CD8-positive, alpha-beta memory T cell (primary cell): Measurements from ENCODE around the gene HOPX. TPM values are rescaled to one million over a fixed set of nuclear protein-coding genes. Genes with fewer than 3 reads are reported as not detected.
"Not testable (repeated sequence)": the region's sequence is repeated elsewhere in the genome, so short reads cannot be mapped to it uniquely, and the experiment has no call there.

Experiments used
- CTCF ChIA-PET: fragments of 350-600 bp; sonication (Branson Sonifier 250); formaldehyde crosslinking; loops from one replicate; lab custom pipeline; 2021; ENCODE audit warnings: antibody characterized with exemption; lab: Charles Lee
- POLR2A ChIA-PET: fragments of 350-600 bp; sonication (Branson Sonifier 250); formaldehyde crosslinking; loops from one replicate; lab custom pipeline; 2021; ENCODE audit warnings: antibody characterized with exemption; lab: Charles Lee
- DNase-seq, 5 donors: peaks; one replicate each; pipeline versions ENCODE4 v3.0.0 to v3.0.0-alpha.2; 2020 to 2022; ENCODE audit warnings: mixed read lengths in 1 of 5
- H3K27ac ChIP-seq: one replicate; pipeline ENCODE4 v1.7.0; 2013; ENCODE audit warnings: low read depth, mild to moderate bottlenecking, low read length, moderate library complexity
- H3K27me3 ChIP-seq: 2 replicates; pipeline ENCODE4 v1.7.0; 2013; ENCODE audit warnings: low read length, mild to moderate bottlenecking; ENCODE audit not compliant: insufficient read depth, poor library complexity, severe bottlenecking
- H3K36me3 ChIP-seq: 2 replicates; pipeline ENCODE4 v1.7.0; 2013; ENCODE audit warnings: mild to moderate bottlenecking, low read length, moderate library complexity; ENCODE audit not compliant: insufficient read depth
- H3K4me1 ChIP-seq: 2 replicates; pipeline ENCODE4 v1.7.0; 2013; ENCODE audit warnings: mild to moderate bottlenecking, low read length, moderate library complexity; ENCODE audit not compliant: insufficient read depth
- H3K4me3 ChIP-seq: 2 replicates; pipeline ENCODE4 v1.7.0; 2013; ENCODE audit warnings: mild to moderate bottlenecking, low read length
- H3K9me3 ChIP-seq: 2 replicates; pipeline ENCODE4 v1.7.0; 2013; ENCODE audit warnings: mild to moderate bottlenecking, low read length
- H3K27ac Mint-ChIP-seq, 8 donors: one replicate each; pipeline ENCODE4 v1.8.0; 2020 to 2021; ENCODE audit warnings: mixed read lengths in 8 of 8, mild to moderate bottlenecking in 6 of 8, inconsistent platforms in 3 of 8, moderate library complexity in 3 of 8
- H3K27me3 Mint-ChIP-seq, 2 donors: one replicate each; pipeline ENCODE4 v1.8.0; 2020 to 2021; ENCODE audit warnings: mixed read lengths in 2 of 2, mild to moderate bottlenecking in 1 of 2, moderate library complexity in 1 of 2
- H3K36me3 Mint-ChIP-seq, 3 donors: one replicate each; pipeline ENCODE4 v1.8.0; 2020 to 2021; ENCODE audit warnings: mixed read lengths in 3 of 3, inconsistent platforms in 1 of 3, mild to moderate bottlenecking in 1 of 3
- H3K4me1 Mint-ChIP-seq, 3 donors: one replicate each; pipeline ENCODE4 v1.8.0; 2020 to 2021; ENCODE audit warnings: mixed read lengths in 3 of 3, inconsistent platforms in 1 of 3, mild to moderate bottlenecking in 1 of 3
- H3K4me3 Mint-ChIP-seq, 7 donors: one replicate each; pipeline ENCODE4 v1.8.0; 2020 to 2021; ENCODE audit warnings: mixed read lengths in 7 of 7, mild to moderate bottlenecking in 6 of 7, moderate library complexity in 4 of 7, inconsistent platforms in 2 of 7
- H3K9me3 Mint-ChIP-seq, 5 donors: one replicate each; pipeline ENCODE4 v1.8.0; 2020 to 2022; ENCODE audit warnings: mixed read lengths in 5 of 5, mild to moderate bottlenecking in 3 of 5, moderate library complexity in 2 of 5, inconsistent platforms in 1 of 5
- polyA plus RNA-seq: library from polyadenylated mRNA; unstranded; fragments of 300-500 nt; fragmentation: Illumina TruSeq; gene quantifications from one replicate; pipeline ENCODE4 v1.2.3, GENCODE V29; 2021
- total RNA-seq, 2 experiments: library from RNA; stranded (reverse); gene quantifications; one replicate each; pipeline ENCODE4 v1.2.3, GENCODE V29; 2021

HOPX gene
- total and polyA plus RNA-seq, 3 experiments from 2014 or later, result 159 to 285 (median 171) TPM

GRCh38 chr4:56618734-56619133, 62.4 kb downstream of the HOPX start:
- Mint-ChIP-seq H3K4me3 (no peak overlapping the region), H3K27ac (no peak overlapping the region), H3K9me3 (peaks cover 0 to 2% (median 0%) of the 10 kb centered on the region in 5 donors), H3K36me3 (peaks cover 0 to 6% (median 0%) of the 10 kb centered on the region in 3 donors), H3K4me1 (peaks cover 0 to 5% (median 0%) of the 10 kb centered on the region in 3 donors), H3K27me3 (peaks cover 2 to 18% of the 10 kb centered on the region in 2 donors)
- Histone ChIP-seq H3K9me3 (no peaks in the 10 kb centered on the region), H3K36me3 (no peaks in the 10 kb centered on the region), H3K4me1 (no peaks in the 10 kb centered on the region), H3K27me3 (no peaks in the 10 kb centered on the region), H3K4me3 (no peak overlapping the region), H3K27ac (no peak overlapping the region)
- DNase-seq, result no peak
- ChIA-PET POLR2A (no interaction called here), CTCF (interaction anchor here (0.6 kb wide), 1 partner anchor 11 kb away, joined by 3 read pairs; no protein-coding TSS in a partner anchor)

GRCh38 chr4:56613101-56613862, 67.8 kb downstream of the HOPX start:
- Mint-ChIP-seq H3K36me3 (peaks cover 0 to 3% (median 0%) of the 10 kb centered on the region in 3 donors), H3K4me1 (no peaks in the 10 kb centered on the region), H3K4me3 (no peak overlapping the region), H3K9me3 (no peaks in the 10 kb centered on the region), H3K27ac (no peak overlapping the region), H3K27me3 (peaks cover 2 to 16% of the 10 kb centered on the region in 2 donors)
- Histone ChIP-seq H3K27ac (no peak overlapping the region), H3K27me3 (no peaks in the 10 kb centered on the region), H3K4me1 (no peaks in the 10 kb centered on the region), H3K9me3 (no peaks in the 10 kb centered on the region), H3K4me3 (no peak overlapping the region), H3K36me3 (no peaks in the 10 kb centered on the region)
- ChIA-PET CTCF (no interaction called here), POLR2A (no interaction called here)
- no peak for DNase-seq

- ChIA-PET CTCF (no interaction called here), POLR2A (no interaction called here)
- H3K36me3 Mint-ChIP-seq, result no peaks in the 10 kb centered on the region
- no peaks in the 10 kb centered on the region for H3K9me3 ChIP-seq
- DNase-seq, result no peak
- no peaks in the 10 kb centered on the region for H3K27me3 ChIP-seq
- no peaks in the 10 kb centered on the region for H3K4me1 ChIP-seq
- no peaks in the 10 kb centered on the region for H3K4me1 Mint-ChIP-seq
- no peak overlapping the region for H3K27ac ChIP-seq
- no peak overlapping the region for H3K4me3 Mint-ChIP-seq
- H3K36me3 ChIP-seq, result no peaks in the 10 kb centered on the region
- H3K4me3 ChIP-seq, result no peak overlapping the region
- H3K27me3 Mint-ChIP-seq, result peaks cover 2 to 10% of the 10 kb centered on the region in 2 donors
- no peak overlapping the region for H3K27ac Mint-ChIP-seq
- no peaks in the 10 kb centered on the region for H3K9me3 Mint-ChIP-seq
Observed at GRCh38 chr4:56612282-56612681, 68.8 kb downstream of the HOPX start.

- no peak for DNase-seq
- no peak overlapping the region for H3K27ac Mint-ChIP-seq
- ChIA-PET POLR2A (no interaction called here), CTCF (no interaction called here)
- H3K9me3 Mint-ChIP-seq, result no peaks in the 10 kb centered on the region
- no peaks in the 10 kb centered on the region for H3K4me1 ChIP-seq
- H3K9me3 ChIP-seq, result no peaks in the 10 kb centered on the region
- H3K36me3 Mint-ChIP-seq, result no peaks in the 10 kb centered on the region
- H3K27me3 ChIP-seq, result no peaks in the 10 kb centered on the region
- no peaks in the 10 kb centered on the region for H3K36me3 ChIP-seq
- H3K27me3 Mint-ChIP-seq, result peaks cover 4 to 10% of the 10 kb centered on the region in 2 donors
- no peaks in the 10 kb centered on the region for H3K4me1 Mint-ChIP-seq
- H3K4me3 ChIP-seq, result no peak overlapping the region
- no peak overlapping the region for H3K27ac ChIP-seq
- H3K4me3 Mint-ChIP-seq, result no peak overlapping the region
Observed at GRCh38 chr4:56611501-56611900, 69.6 kb downstream of the HOPX start.

GRCh38 chr4:56610170-56610569, 70.9 kb downstream of the HOPX start:
- H3K4me3 Mint-ChIP-seq, POLR2A ChIA-PET, H3K4me1 ChIP-seq, H3K4me3 ChIP-seq, H3K27me3 ChIP-seq, H3K9me3 ChIP-seq, H3K27me3 Mint-ChIP-seq, H3K9me3 Mint-ChIP-seq, H3K4me1 Mint-ChIP-seq, DNase-seq, H3K36me3 ChIP-seq, CTCF ChIA-PET, H3K27ac ChIP-seq, H3K36me3 Mint-ChIP-seq: not testable (repeated sequence)
- peak overlapping the region in 1 of 8 donors; percentile 43 for H3K27ac Mint-ChIP-seq

- ChIA-PET POLR2A (no interaction called here), CTCF (interaction anchor here (0.6 kb wide), 1 partner anchor 11 kb away, joined by 3 read pairs; no protein-coding TSS in a partner anchor)
- Histone ChIP-seq H3K27ac (no peak overlapping the region), H3K4me3 (no peak overlapping the region), H3K4me1 (no peaks in the 10 kb centered on the region), H3K36me3 (no peaks in the 10 kb centered on the region), H3K9me3 (no peaks in the 10 kb centered on the region), H3K27me3 (no peaks in the 10 kb centered on the region)
- Mint-ChIP-seq H3K36me3 (no peaks in the 10 kb centered on the region), H3K27ac (no peak overlapping the region), H3K4me1 (no peaks in the 10 kb centered on the region), H3K4me3 (no peak overlapping the region), H3K27me3 (peaks cover 2 to 6% of the 10 kb centered on the region in 2 donors), H3K9me3 (no peaks in the 10 kb centered on the region)
- no peak for DNase-seq
Observed at GRCh38 chr4:56607926-56608325, 73.2 kb downstream of the HOPX start.

GRCh38 chr4:56606385-56606784, 74.7 kb downstream of the HOPX start:
- CTCF ChIA-PET, result no interaction called here

GRCh38 chr4:56605464-56605863, 75.6 kb downstream of the HOPX start:
- H3K4me3 ChIP-seq, H3K27me3 Mint-ChIP-seq, H3K9me3 ChIP-seq, H3K4me1 Mint-ChIP-seq, H3K27ac Mint-ChIP-seq, H3K27ac ChIP-seq, H3K4me1 ChIP-seq, H3K36me3 ChIP-seq, H3K36me3 Mint-ChIP-seq, H3K9me3 Mint-ChIP-seq, H3K27me3 ChIP-seq, H3K4me3 Mint-ChIP-seq, DNase-seq, POLR2A ChIA-PET, CTCF ChIA-PET: not testable (repeated sequence)

More at GRCh38 chr4:56606385-56606784, 74.7 kb downstream of the HOPX start:
- Mint-ChIP-seq H3K4me3 (no peak overlapping the region), H3K9me3 (no peaks in the 10 kb centered on the region), H3K27ac (no peak overlapping the region), H3K36me3 (no peaks in the 10 kb centered on the region), H3K27me3 (peaks cover 2 to 9% of the 10 kb centered on the region in 2 donors), H3K4me1 (no peaks in the 10 kb centered on the region)
- H3K4me3 ChIP-seq, result no peak overlapping the region
- POLR2A ChIA-PET, result no interaction called here
- no peaks in the 10 kb centered on the region for H3K9me3 ChIP-seq
- H3K27me3 ChIP-seq, result no peaks in the 10 kb centered on the region
- no peak for DNase-seq
- no peaks in the 10 kb centered on the region for H3K36me3 ChIP-seq
- H3K27ac ChIP-seq, result no peak overlapping the region
- no peaks in the 10 kb centered on the region for H3K4me1 ChIP-seq
